ENCODE measurements around the gene DSC1. TPM values are rescaled to one million over a fixed set of nuclear protein-coding genes. Genes with fewer than 3 reads are reported as not detected.
A peak's percentile ranks its signal among the peaks of the same experiment; 100 is the strongest.

DSC1 gene
- total and polyA plus RNA-seq, 2 of the 13 experiments (the other 11 are each of a cell fraction or from before 2014, with no cell fraction given) = not detected

GRCh38 chr18:31102025-31102684, 60.5 kb downstream of the DSC1 start, which contains the start of gene DSC2 (continued):
- TF ChIP-seq RELA (CRISPR knock-in tag; IDR thresholded peaks at IDR 0.05) (no peak), PTBP1 (IDR thresholded peaks at IDR 0.05; ENCODE audit: low read depth, low read length, poor library complexity, severe bottlenecking) (no peak), EP300 (IDR thresholded peaks at IDR 0.05; ENCODE audit: low read depth in 2 of 2, low read length in 2 of 2) (no peak), EP300 (CRISPR knock-in tag; IDR thresholded peaks at IDR 0.05; ENCODE audit: borderline replicate concordance) (no peak), MEF2D (CRISPR knock-in tag; IDR thresholded peaks at IDR 0.05) (no peak), RBM39 (IDR thresholded peaks at IDR 0.05; ENCODE audit: low read depth, low read length, poor library complexity, severe bottlenecking) (no peak), HNRNPL (IDR thresholded peaks at IDR 0.05; ENCODE audit: low read depth, low read length) (0 out of 2 replicates have a peak, but pooled peaks have one; percentile 60), JARID2 (CRISPR knock-in tag; IDR thresholded peaks at IDR 0.05; ENCODE audit: insufficient replicate concordance) (no peak), RXRB (CRISPR knock-in tag; IDR thresholded peaks at IDR 0.05; ENCODE audit: borderline replicate concordance) (peak; percentile 77), ZBTB21 (CRISPR knock-in tag; IDR thresholded peaks at IDR 0.05) (no peak; the same call in 1 of the 2 replicates), ZNF549 (CRISPR knock-in tag; IDR thresholded peaks at IDR 0.05) (no peak), SRF (IDR thresholded peaks at IDR 0.05; ENCODE audit: low read depth, low read length) (no peak), ZNF496 (CRISPR knock-in tag; IDR thresholded peaks at IDR 0.05; ENCODE audit: insufficient replicate concordance) (no peak), HNF1A (IDR thresholded peaks at IDR 0.05; ENCODE audit: low read depth) (no peak), HNF1A (CRISPR knock-in tag; IDR thresholded peaks at IDR 0.05; ENCODE audit: borderline replicate concordance) (no peak; the same call in 1 of the 2 replicates), ZSCAN25 (CRISPR knock-in tag; IDR thresholded peaks at IDR 0.05) (no peak), ZNF501 (CRISPR knock-in tag; IDR thresholded peaks at IDR 0.05) (peak; percentile 82), GMEB2 (CRISPR knock-in tag; IDR thresholded peaks at IDR 0.05; ENCODE audit: low read depth) (no peak)

All from HepG2 (cell line).